Skin of body (tissue), 2 donors: ENCODE measurements around the gene UBC. TPM values are rescaled to one million over a fixed set of nuclear protein-coding genes. Genes with fewer than 3 reads are reported as not detected.
"Not testable (repeated sequence)": the region's sequence is repeated elsewhere in the genome, so short reads cannot be mapped to it uniquely, and the experiment has no call there.

Source experiments
- DNase-seq: peaks from one replicate; lab custom pipeline; 2025; lab: John Stamatoyannopoulos, UW
- total RNA-seq: library from RNA; depleted of rRNA; stranded (reverse); fragments of >200 nt; gene quantifications from one replicate; pipeline ENCODE4 v1.2.3, GENCODE V29; 2014

The UBC gene
- total RNA-seq, 1 donor from 2014 or later: 765 TPM

DNA sequence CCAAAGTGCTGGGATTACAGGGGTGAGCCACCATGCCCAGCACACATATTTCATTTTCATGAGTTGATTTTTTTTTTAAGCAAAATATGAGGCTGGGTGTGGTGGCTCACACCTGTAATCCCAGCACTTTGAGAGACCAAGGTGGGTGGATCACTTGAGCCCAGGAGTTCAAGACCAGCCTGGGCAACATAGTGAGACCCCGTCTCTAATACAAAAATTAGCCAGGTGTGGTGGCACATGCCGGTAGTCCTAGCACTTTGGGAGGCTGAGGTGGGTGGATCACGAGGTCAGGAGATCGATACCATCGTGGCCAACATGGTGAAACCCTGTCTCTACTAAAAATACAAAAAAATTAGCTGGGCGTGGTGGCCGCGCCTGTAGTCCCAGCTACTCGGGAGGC, 17.1 kb upstream of the UBC start:
- DNase-seq: not testable (repeated sequence)

DNA sequence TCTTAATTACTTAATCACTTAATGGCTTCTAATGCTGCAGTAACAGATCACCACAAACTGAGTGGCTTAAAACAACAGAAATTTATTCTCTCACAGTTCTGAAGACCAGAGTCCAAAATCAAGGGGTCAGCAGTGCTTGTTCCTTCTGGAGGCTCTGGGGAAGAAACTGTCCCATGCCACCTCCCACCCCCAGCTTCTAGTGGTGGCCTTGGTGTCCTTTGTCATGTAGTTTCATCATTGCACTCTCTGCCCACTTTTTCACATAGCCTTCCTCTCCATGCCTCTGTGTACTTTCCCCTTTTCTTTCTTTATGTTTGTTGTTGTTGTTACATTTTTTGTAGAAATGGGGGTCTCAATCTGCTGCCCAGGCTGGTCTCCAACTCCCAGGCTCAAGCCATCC, 16.1 kb upstream of the UBC start:
- no peak for DNase-seq

DNA sequence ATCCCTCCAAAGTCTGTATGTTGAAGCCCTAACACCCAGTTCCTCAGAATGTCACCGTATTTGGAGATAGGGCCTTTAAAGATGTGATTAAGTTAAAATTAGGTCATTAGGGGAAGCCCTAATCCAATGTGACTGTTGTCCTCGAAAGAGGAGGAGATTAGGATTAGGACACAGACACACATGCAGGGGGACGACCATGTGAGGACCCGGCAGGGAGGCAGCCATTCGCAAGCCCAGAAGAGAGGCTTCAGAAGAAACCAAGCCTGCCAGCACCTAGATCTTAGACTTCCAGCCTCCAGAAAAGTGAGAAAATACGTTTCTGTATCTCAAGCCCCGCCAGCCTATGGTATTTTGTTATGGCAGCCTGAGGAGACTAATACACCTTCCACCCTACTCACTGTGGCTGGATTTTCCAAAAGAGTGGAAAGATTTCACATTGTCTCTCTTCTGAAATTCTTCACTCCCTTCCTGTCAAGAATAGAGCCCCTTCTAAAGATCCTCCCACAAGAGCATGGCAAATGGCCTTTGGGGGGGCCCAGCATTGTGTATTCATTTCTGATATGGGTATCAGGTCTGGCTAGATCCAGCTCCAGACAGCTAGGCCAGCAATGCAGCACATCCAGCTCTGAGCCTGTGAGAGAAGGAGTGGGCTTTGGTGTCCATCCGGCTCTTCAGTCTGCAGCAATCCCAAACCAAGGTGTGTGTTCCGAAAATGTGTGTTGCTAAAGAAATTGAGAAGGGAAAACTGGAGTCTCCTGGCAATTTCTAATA, 15.4 kb upstream of the UBC start:
- DNase-seq: no peak

DNA sequence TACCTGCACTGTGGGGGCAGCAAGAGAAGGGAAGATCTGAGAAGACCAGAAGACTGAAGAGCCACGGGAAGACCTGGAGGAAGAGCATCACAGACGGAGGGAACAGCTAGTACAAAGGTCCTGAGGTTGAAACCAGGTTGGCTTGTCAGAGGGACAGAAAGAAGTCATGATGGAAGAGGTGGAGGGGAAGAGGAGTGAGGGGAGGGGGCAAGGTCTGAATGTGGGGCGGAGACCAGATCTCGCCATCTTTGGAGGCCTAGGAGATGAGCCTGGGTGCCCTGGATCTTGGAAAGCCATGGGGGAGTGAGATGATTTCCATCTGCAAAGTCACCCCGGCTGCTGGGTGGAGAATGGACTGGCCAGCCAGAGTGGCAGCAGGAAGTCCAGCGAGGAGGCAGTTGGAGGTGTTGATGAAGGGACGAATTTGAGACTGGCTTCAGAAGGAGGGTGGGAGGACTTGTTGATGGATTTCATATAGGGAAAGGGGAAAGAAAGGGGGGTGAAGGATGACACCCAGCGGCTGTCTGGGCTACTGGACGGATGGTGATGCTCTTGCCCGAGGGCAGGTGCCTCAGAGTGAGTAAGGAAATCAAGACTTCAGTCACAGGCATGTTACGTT, 14.6 kb upstream of the UBC start:
- no peak for DNase-seq

DNA sequence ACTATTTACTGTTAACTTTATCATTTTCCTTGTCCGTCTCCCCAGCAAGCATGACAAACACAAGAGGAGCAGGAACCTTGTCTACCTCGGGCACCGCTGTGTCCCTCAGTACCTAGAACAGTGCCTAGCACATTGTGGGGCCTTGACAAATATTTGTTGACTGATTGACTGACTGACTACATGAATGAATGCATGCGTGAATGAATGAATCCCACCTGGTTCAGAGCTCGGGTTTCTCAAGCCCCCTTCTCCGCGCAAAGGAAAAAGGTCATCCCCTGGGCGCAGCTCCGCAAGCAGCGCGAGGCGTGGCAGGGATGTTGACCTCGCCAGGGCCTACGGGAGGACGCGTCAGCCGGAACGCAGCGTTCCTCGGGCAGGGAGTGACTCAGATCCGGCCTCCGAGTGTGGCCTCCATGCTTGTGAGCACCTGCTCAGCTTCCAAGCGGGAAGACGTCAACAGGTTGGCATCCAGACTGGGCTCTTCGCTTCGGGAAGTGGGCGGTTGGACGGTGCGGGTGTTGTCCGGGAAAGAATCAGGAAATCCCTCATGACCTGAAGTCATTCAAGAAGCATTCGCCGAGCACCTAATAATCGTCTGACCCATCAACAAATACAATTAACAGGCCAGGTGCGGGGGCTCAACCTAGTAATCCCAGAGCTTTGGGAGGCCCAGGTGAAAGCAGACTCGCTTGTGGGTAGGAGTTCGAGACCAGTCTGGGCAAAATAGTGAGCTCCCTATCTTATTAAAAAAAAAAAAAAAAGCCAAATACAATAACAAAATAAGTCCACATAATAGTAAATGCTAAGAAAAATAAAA, 13.9 kb upstream of the UBC start:
- DNase-seq: no peak

DNA sequence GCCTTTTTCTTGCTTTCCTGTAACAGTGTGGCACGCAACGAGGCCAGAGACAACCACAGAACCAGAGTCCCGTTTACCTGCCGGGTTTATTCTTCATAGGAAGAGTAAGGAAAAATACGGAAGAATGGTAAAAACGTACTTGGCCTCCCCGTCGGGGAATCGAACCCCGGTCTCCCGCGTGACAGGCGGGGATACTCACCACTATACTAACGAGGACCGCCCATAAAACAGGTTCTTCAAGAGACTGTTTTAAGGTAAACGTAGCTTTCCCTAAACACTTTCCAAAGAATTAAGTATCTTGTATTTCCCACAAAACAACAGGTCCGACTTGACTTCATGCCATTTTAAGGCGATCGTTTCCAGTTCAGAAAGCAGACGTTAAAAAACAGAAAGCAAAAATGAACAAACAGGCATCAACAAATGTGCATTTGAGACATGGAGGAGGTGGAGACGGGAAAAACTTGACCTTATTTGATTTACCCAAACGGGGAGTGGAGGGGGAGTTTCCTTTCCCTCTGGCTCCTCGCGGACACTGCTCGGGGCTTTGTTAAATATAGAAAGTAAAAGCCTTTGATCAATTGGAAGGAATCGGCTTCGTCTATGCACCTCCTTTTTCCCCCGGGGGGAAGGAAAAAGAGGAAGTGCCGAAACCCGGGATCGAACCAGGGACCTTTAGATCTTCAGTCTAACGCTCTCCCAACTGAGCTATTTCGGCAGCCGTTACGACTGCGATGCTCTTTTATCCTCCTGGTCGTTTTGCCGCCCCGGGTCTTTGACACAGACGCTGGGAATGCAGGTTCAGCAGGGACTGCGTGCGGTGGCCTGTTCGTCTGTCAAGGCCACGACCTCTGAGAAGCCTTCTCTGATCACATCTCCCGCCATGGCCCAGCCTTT, 13.0 kb upstream of the UBC start:
- no peak for DNase-seq

DNA sequence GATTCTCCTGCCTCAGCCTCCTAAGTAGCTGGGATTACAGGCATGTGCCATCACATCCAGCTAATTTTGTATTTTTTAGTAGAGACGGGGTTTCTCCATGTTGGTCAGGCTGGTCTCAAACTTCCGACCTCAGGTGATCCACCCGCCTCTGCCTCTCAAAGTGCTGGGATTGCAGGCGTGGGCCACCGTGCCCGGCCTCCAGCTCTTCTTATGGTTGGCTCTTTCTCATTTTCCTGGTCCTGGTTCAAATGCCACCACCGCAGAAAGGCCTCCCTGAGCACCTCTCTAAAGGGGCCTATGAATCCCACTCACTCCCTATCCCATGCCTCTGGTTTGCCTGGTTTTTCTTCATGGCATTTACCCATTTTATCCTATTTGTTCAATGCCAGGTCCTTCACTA, 11.3 kb upstream of the UBC start:
- not testable (repeated sequence) for DNase-seq

DNA sequence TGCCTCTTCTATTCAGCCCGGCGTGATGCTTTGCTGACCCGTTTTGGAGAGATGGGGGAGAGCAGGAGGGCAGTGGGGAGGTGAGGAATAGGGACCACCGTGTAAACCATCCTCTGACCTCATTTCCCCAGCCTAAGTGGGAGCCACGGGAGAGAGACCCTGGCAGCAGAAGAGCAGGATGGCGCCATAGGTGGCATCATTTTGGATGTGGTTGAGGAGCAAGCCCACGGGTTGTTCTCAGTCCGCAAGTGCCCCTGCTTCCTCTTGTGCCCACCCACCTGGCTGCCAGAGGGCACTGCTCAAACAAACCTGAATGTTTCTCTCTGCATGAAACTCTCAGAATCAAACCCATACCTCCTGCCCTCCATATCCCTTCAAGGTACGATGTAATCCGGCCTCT, 10.7 kb upstream of the UBC start:
- DNase-seq: no peak

DNA sequence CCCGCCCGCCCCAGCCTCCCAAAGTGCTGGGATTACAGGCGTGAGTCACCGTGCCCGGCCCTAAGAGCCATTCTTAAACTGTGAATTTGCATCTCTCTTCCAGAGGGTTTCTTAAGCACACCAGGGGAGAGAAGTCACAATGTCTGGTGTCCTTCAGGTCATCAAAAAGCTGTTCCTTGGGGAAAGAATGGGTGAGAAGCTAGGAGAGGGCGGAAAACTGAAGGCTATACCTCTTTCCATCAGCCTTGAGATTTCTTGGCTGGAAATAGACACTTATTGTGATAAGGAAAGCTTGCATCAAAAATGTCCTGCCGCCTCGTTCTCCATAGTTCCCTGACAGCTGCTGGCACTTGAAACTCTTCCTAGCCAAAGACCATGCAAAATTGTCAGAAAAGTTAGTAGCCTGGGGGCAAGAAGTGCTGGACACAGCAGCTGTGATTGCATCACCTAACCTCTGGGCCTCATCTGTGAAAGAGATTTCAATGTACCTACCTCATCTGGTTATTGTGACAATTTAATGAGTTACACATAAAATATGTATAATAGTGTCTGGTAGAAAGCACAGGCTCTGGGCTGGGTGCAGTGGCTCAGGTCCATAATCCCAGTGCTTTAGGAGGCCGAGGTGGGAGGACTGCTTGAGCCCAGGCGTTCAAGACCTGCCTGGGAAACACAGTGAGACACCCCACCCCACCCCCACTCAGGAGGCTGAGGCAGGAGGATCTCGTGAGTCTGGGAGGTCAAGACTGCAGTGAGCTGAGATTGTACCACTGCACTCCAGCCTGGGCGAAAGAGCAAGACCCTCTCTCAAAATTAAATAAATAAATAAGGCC, 9.7 kb upstream of the UBC start:
- DNase-seq: no peak

DNA sequence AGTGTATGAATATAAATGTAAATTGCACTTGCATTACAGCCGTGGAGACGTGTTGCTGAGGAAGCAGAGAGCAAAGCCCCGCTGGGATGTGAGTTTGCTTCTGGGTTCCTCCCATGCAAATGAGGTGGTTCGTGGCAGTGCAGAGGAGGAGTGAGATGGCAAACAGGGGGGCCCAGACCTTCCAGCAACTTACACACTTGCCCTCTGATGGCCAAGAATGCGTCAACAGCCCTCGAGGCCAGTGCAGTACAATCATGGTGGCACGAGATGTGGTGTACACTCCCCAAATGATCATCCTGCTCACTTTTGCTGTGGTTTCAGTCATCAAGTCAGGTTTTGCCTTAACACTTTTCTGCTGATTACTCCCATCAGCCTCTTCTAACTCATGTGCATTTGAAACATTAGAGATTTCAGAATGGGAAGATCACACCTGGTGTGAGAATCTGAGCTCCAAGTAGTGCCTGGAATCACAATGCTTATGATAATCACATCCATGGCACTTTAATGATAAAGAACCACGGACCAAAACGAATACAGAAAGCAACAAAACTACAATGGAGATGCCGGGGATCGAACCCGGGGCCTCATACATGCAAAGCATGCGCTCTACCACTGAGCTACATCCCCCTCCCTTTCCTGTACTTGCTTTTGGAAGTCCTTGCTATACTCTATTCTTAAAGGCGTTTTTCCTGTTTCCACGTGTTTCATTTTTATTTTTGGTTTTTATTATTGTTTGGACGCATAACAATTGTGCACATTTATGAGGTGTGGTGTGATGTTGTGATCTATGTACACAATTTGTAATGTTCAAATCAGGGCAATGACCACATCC, 7.0 kb upstream of the UBC start:
- DNase-seq: no peak

DNA sequence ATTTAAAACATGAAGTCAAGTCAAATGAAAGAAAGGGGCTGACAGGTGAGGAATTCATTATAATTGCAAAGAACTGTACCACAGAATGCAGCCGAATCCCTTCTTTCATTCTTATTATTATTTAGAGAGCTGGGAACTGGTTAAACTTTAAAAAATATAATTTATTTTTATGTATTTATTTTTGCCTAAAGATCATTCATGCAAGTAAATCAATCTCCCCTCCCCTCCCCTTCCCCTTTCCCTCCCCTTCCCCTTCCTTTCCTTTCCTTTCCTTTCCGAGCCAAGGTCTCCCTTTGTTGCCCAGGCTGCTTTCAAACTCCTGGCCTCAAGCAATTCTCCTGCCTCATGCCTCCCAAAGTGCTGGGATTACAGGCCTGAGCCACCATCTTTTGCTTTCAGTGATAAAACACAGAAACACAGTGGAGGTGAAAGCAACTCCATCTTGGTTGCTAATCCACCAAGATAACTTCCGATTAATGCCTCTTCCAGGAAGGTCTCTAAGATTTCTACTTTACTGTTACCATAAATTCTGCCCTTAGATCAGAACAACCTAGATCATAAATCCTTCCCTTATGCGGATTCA, 6.0 kb upstream of the UBC start:
- no peak for DNase-seq

DNA sequence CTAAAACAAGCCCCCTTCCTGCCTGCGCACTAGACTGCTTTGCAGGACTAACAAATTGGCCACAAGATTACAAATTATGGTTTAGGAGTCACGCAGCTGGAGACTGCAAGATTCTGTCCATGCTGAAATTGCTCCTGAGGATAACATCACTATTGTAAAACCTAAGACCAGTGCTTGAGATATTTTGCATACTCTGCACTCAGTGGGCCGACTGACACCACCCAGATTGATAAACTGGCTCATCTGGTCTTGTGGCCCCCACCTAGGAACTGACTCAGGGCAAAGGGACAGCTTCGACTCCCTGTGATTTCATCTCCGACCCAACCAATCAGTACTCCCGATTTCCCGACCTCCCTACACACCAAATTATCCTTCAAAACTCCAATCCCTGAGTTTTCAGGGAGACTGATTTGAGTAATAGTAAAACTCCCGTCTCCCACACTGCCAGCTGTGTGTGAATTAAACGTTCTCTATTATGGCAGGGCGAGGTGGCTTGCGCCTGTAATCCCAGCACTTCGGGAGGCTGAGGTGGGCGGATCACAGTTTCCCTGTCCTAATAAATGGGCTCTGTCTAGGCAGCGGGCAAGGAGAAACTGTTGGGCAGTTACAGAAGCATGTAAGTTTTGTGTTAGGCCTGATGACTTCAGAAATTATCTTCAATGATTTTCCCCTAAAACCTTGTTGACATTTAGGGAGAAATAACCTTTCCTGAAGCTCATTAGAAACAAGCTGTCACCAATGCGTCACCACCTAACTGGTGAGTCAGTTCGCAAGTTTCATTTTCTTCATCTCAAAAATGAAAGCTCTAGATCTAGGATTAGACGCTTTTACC, 5.3 kb upstream of the UBC start:
- no peak for DNase-seq

DNA sequence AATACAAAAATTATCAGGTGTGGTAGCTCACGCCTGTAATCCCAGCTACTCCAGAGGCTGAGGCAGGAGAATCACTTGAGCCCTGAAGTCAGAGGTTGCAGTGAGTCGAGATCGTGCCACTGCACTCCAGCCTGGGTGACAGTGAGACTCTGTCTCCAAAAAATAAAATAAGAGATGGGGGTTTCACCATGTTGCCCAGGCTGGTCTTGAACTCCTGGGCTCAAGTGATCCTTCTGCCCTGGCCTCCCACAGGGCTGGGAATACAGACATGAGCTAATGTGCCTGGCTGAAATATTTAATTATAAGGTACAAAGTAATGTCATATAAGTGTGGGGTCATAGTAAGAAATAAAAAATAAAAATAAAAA, 4.2 kb upstream of the UBC start:
- not testable (repeated sequence) for DNase-seq

DNA sequence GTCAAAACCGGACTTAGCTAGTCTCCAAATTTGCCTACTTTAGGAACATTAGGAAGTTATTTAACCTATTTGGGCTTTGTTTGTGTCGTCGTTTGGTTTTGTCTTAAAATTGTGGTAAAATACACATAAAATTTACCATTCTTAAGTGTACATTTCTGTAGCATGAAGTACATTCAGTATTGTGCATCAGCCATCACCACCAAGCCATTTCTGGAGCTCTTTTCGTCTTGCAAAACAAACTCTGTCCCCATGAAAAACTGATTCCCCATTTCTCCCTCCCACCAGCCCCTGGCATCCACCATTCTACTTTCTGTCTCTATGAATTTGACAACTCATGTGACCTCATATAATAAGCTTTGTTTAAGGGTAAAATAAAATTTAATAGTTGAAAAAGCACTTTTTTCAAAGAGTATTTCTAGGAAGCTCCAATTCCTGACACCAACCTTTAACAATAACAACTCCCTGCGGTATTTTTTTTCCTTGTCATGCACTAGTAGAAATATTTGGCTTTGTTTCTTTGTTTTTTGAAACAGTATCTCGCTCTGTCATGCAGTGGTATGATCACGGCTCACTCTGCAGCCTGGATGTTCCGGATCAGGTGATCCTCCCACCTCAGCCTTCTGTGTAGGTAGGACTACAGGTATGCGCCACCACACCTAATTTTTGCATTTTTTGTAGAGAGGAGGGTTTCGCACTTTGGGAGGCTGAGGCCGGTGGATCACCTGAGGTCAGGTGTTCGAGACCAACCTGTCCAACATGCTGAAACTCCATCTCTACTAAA, 3.6 kb upstream of the UBC start:
- DNase-seq: no peak

DNA sequence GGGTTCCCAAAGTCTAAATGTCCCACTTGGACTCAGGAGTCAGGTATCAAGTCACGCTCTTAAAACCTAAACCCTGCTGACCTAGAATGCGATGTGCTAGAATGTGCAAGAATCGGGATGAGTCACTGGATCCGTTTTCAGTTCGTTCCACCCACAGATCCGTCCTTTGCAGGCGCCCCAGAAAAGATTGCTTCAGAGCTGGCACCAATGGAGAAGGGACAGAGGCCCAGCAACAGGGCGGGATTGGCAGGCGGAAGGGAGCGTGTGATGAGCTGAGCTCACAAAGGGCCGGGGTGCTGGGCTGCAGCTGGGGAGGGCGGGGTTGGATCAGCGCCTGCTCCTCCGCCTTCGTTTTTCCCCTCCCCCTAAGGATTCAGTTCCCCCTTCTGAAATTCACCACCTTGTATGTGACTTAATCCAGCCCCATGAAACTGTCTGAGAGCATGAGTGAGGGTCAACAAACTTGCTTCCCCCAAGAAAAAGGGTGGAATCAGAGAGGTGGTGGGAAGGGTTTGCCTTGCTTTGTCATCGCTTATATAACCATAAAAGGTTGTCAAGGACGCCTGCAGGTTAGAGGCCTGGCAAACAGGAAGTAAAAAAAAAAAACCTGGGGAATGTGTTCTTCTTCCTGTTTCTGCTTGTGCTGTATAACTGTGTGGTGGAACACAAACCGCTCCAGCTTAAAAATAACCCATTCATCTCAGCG, 2.8 kb upstream of the UBC start:
- DNase-seq: no peak

DNA sequence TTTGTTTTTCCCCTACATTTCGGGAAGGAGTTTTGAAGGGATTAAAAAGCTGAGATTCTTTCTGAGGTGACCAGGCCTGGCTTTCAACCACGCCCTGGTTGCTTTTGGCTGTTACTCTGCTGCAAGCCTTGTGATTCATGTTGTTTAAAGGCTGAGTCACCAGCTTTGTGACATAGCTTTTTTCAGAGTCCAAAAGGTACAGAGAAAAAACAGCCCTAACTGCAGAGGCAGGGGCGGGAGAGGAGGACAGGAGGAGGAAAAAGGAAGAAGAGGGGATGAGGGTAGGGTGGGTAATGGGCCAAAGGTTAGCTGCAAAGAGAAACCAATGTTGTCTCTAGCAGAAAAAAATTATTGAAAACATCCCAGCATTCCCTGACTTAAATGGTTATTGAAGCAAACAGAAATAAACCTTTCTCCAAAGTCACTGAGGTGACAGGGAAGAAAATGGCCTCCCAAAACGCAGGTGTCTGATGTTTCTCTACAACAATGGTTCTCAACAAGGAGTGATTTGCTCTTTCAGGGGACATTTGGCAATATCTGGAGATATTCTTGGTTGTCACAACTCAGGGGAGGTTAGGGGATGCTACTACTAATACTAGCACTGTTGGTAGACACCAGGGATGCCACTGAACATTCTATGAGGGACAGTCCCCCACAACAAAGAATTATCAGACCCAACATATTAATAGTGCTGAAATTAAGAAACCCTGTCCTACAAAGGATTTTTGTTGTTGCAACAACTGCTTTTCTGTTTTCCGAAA, 2.1 kb upstream of the UBC start:
- DNase-seq: no peak
